Measurements from ENCODE around the gene JAM3. TPM values are rescaled to one million over a fixed set of nuclear protein-coding genes. Genes with fewer than 3 reads are reported as not detected.

JAM3 gene
- polyA plus RNA-seq, 3 donors = 47.5 to 57.0 (median 55.1) TPM

GRCh38 chr11:134200688-134201087 is 131.8 kb downstream of the JAM3 start:
- no peak for DNase-seq (ENCODE audit: extremely low read depth in 1 of 11, low read depth in 9 of 11, low spot score in 4 of 11)

Other genes with a start within 250 kb of the JAM3 start
- gene SPATA19, start 223.6 kb upstream of the JAM3 start, polyA plus RNA-seq (ENCODE audit: insufficient read length in 3 of 3) = not detected
- gene IGSF9B, start 112.1 kb upstream of the JAM3 start, polyA plus RNA-seq (ENCODE audit: insufficient read length in 3 of 3) = 1 to 10 TPM; 5.1 to 8.4 (median 8.2) TPM
- 10 to 100 TPM; 33.3 to 35.9 (median 34.8) TPM for gene NCAPD3, start 154.9 kb downstream of the JAM3 start, polyA plus RNA-seq (ENCODE audit: insufficient read length in 3 of 3)
- gene VPS26B, start 155.6 kb downstream of the JAM3 start, polyA plus RNA-seq (ENCODE audit: insufficient read length in 3 of 3) = 10 to 100 TPM; 48.2 to 62.8 (median 50.7) TPM
- 10 to 100 TPM; 65.4 to 77.9 (median 75.5) TPM for gene THYN1, start 184.3 kb downstream of the JAM3 start, polyA plus RNA-seq (ENCODE audit: insufficient read length in 3 of 3)
- 10 to 100 TPM; 42.4 to 52.7 (median 44.8) TPM for gene ACAD8, start 184.5 kb downstream of the JAM3 start, polyA plus RNA-seq (ENCODE audit: insufficient read length in 3 of 3)
- gene GLB1L3, start 207.3 kb downstream of the JAM3 start, polyA plus RNA-seq (ENCODE audit: insufficient read length in 3 of 3) = 1 to 10 TPM; 1.4 to 2.1 (median 1.8) TPM

Data from renal cortex interstitium (tissue), 11 donors.